DND-41 (cell line): Measurements from ENCODE around the gene ANKK1.

ENCODE experiments used
- CTCF ChIP-seq: IDR thresholded peaks from 2 replicates; pipeline ENCODE4 v1.5.1; 2012; ENCODE audit warnings: borderline replicate concordance, low read length, moderate library complexity, mild to moderate bottlenecking; ENCODE audit not compliant: poor library complexity, severe bottlenecking; ENCODE audit errors: extremely low read depth
- EZH2 ChIP-seq: IDR thresholded peaks from 3 replicates; pipeline ENCODE4 v1.6.1; 2012; ENCODE audit warnings: borderline replicate concordance, low read depth, mild to moderate bottlenecking, moderate library complexity, low read length, inconsistent platforms; ENCODE audit not compliant: severe bottlenecking

GRCh38 chr11:113398669-113399430, 11.3 kb downstream of the ANKK1 start:
- TF ChIP-seq CTCF (no peak), EZH2 (no peak)
